ENCODE measurements around the gene BCL2. TPM values are rescaled to one million over a fixed set of nuclear protein-coding genes. Genes with fewer than 3 reads are reported as not detected.

Gene BCL2
- total and polyA plus RNA-seq, 9 of the 15 experiments (the other 6 are each of a cell fraction or from before 2014, with no cell fraction given): 0.10 to 1.1 (median 0.65) TPM

GRCh38 chr18:63084219-63084618 is 235.3 kb downstream of the BCL2 start:
- BruUV-seq (replicated peaks): no TSS peak
- no peak for ATAC-seq
- H3K9ac ChIP-seq (ENCODE audit: insufficient read depth in 1 of 2, low read depth in 2 of 2, low read length in 2 of 2): no peak overlapping the region
- no peaks in the 10 kb centered on the region for H3K79me2 ChIP-seq (ENCODE audit: control insufficient read depth, insufficient read depth, low read length)
- H3K36me3 ChIP-seq (ENCODE audit: control insufficient read depth, insufficient read depth, low read length): no peaks in the 10 kb centered on the region
- CTCF ChIA-PET (ENCODE audit: low intra/inter-chr PET ratio): no interaction called here
- WGBS (ENCODE audit: insufficient coverage, low coverage, missing lambda C conversion rate): under 1% methylated on average over 7 of the region's 7 CpGs
- TF ChIP-seq LARP7 (IDR thresholded peaks at IDR 0.05): no peak
- TF ChIP-seq MTA2 (IDR thresholded peaks at IDR 0.05; ENCODE audit: low read depth): no peak
- no peak for TF ChIP-seq DPF2 (IDR thresholded peaks at IDR 0.05)
- no peak for TF ChIP-seq ZNF431 (CRISPR knock-in tag; IDR thresholded peaks at IDR 0.05)
- TF ChIP-seq ZNF445 (CRISPR knock-in tag; IDR thresholded peaks at IDR 0.05; ENCODE audit: low read depth): no peak
- no peak for TF ChIP-seq NR3C1 (CRISPR knock-in tag; IDR thresholded peaks at IDR 0.05)
- TF ChIP-seq KAT7 (CRISPR knock-in tag; IDR thresholded peaks at IDR 0.05; ENCODE audit: borderline replicate concordance): no peak
- no peak for TF ChIP-seq FOXK1 (CRISPR knock-in tag; IDR thresholded peaks at IDR 0.05; ENCODE audit: borderline replicate concordance)
- TF ChIP-seq MEF2D (tag; conservative IDR thresholded peaks at IDR 0.05; ENCODE audit: low read depth): no peak
- TF ChIP-seq ZNF512 (tag; IDR thresholded peaks at IDR 0.05): no peak
- no peak for TF ChIP-seq ETV5 (CRISPR knock-in tag; IDR thresholded peaks at IDR 0.05; ENCODE audit: low read depth)
- TF ChIP-seq POLR3G (IDR thresholded peaks at IDR 0.05; ENCODE audit: extremely low read depth, insufficient read length, insufficient replicate concordance): no peak
- no peak for TF ChIP-seq E2F5 (CRISPR knock-in tag; IDR thresholded peaks at IDR 0.05)
- no peak for TF ChIP-seq THAP7 (CRISPR knock-in tag; IDR thresholded peaks at IDR 0.05)
- TF ChIP-seq SAP30 (IDR thresholded peaks at IDR 0.05; ENCODE audit: borderline replicate concordance, insufficient read depth, low read depth, low read length, poor library complexity, severe bottlenecking): no peak
- TF ChIP-seq BCLAF1 (IDR thresholded peaks at IDR 0.05; ENCODE audit: borderline replicate concordance in 1 of 2, control insufficient read depth in 1 of 2, low read depth in 2 of 2, low read length in 1 of 2): no peak
- no peak for TF ChIP-seq U2AF2 (optimal IDR thresholded peaks at IDR 0.05; ENCODE audit: low read depth, low read length)
- TF ChIP-seq ZNF133 (CRISPR knock-in tag; IDR thresholded peaks at IDR 0.05): no peak
- H3K4me3 ChIP-seq: no peak overlapping the region
- H3K27me3 ChIP-seq (ENCODE audit: control insufficient read depth in 2 of 2, insufficient read depth in 2 of 2, low read length in 2 of 2): peaks cover 0 to 16% of the 10 kb centered on the region in 2 experiments; a peak in 2 of 5 replicates
- H2AFZ ChIP-seq (ENCODE audit: low read depth, low read length): no peak overlapping the region
- in situ Hi-C loops (cut with MboI) (no loop called here), intact Hi-C loops (cut with micrococcal nuclease) (no loop called here)
- H4K20me1 ChIP-seq (replicated peaks; ENCODE audit: control insufficient read depth, insufficient read depth, low read length): no peaks in the 10 kb centered on the region
- H3K9me1 ChIP-seq (ENCODE audit: control insufficient read depth, insufficient read depth, low read length): no peaks in the 10 kb centered on the region
- H3K27ac ChIP-seq (ENCODE audit: extremely low read depth, low read depth, low read length): no peak overlapping the region
- no peak overlapping the region for H3K4me2 ChIP-seq (ENCODE audit: insufficient read depth, low read length)
- DNase-seq (ENCODE audit: extremely low read depth in 1 of 4, low spot score in 3 of 4): no peak
- POLR2A ChIA-PET: no interaction called here
- H3K4me1 ChIP-seq (replicated peaks in 1 of 2; ENCODE audit: control insufficient read depth in 2 of 2, insufficient read depth in 2 of 2, low read length in 2 of 2): no peaks in the 10 kb centered on the region
- H3K9me3 ChIP-seq (replicated peaks; ENCODE audit: control insufficient read depth, insufficient read depth, low read depth, low read length): no peaks in the 10 kb centered on the region
- FAIRE-seq: no peak

All from K562 (cell line).